Kidney tubule cell (primary cell): Measurements from ENCODE around the gene FGF14.
"Not testable (repeated sequence)": the region's sequence is repeated elsewhere in the genome, so short reads cannot be mapped to it uniquely, and the experiment has no call there.

ENCODE experiments used
- DNase-seq: peaks from one replicate; pipeline ENCODE4 v3.0.0-alpha.2; 2018; ENCODE audit warnings: low spot score

FGF14 gene

DNA sequence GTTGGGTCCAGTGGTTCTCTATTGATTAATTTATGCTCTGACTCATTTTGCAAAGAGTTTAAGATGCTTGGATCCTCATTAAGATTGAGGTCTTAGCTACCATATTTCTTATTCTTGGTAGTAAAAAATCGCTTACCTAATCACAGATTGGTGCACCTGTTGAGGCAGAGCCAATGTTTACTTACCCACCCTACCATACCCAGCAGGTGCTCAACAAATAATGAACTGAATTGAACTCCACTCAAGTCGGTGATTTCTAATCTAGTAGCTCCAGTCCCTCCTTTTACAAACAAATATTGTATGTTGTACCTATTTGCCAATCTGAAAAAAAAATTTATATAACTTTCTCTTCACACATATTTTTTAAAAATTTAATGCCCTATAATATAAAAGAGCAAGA is 361.0 kb downstream of the FGF14 start:
- no peak for DNase-seq

DNA sequence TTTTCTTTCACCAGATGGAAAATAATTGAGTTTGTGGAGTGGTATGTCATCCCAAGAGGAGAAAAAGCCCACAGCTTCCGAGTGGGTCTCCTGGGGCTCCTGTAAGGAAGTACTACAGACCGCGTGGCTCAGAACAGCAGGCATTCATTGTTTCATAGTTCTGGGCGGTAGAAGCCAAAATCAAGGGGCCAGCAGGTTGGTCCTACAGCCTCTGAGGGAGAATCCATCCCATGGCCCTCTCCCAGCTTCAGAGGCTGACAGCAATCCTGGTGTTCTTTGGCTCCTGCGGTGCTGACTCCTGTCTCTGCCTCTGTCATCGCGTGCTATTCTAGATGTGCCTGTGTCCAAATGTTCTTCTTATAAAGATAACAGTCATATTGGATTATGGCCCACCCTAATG is 362.6 kb downstream of the FGF14 start:
- no peak for DNase-seq

DNA sequence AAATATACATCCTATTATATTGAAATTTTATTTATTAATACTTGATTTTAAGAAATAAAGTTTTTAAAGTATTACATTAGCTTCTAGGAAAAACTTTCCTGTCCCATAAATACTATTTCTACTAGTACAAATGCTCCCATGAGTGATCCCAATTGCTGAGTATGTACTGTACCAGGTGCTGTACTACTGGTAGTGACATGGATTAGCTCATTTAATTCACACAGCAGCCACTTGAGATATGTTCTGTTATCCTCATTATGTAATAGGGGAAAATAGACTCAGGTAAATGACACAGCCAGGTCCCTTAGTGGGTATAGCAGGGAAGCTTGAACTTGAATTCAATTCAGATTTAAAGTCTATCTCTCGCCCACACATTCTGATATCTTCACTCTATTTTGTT is 363.1 kb downstream of the FGF14 start:
- no peak for DNase-seq

DNA sequence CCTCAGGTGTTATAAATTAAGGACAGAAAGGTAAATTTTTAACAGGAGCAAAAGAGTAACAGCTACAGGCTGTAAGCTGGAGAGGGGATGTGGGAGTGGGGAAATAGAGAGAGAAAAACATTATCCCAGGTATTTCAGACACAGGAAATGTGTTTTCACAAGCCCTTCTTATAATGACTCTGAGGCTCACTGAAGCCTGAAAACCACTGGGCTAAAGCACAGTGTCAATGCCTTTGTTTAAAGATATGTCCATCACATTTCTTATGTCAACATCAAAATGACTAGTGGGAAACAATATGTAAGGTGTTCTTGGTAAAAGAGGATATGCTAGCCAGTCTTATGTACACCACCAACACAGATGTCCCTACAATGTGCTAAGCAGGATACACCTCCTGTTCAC is 365.9 kb downstream of the FGF14 start:
- peak; percentile 77 for DNase-seq

DNA sequence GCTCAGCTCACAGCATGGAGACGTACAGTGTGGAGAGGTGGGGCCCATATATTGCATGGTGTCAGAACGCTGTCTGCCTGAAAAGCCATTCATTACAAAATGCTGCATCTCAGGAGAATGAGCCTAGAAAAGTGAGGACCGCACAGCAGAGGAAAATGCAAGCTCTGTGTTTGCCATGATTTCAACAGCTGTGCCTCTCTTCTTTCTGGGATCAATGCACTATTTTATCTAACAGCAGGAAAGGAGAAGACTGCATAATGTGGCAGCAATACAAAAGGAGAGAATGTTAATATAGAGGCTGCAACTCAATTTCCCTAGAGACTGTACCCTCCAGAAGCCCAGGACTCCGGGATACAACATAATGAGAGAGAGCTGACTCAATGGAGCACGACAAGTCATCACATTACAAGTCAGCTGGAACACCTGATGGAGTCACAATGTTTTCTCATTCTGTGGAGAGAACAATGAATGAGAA is 368.0 kb downstream of the FGF14 start:
- peak; percentile 59 for DNase-seq

DNA sequence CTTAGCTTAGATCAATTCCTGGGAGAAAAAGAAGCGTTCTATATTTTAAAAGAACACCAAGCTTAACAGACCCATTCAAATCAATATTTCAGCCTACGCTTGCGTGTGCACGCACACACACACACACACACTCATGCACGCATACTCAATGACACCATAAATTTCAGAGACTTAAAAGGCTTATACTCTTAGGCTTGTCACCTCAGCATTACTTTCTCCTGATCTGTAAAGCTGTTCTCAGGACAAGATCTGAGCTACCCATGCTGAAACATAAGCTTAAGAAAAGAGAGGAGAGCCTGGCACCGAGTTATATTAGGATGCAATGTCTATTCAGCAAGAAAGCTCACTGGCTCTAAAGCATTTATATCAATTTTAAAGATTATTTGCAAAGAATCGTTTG is 368.5 kb downstream of the FGF14 start:
- no peak for DNase-seq

DNA sequence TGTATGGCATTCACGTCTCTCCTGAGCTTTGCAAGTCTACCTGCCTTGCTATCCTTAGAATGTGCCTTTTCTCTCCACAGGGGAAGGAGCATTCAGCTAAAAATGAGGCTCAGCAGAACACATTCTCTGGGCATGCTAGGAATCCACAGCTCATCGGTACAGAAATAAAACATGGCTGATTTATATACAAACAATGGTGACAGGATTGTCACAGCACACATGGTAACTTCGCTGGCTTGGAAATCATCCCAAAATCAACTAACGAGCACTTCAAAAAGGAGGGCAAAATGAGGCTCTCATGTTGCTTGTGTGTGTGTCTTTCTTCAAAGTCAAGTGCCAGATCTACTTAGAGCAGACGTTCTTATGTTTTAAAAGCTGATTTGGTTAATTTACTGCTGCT is 373.0 kb downstream of the FGF14 start:
- no peak for DNase-seq

DNA sequence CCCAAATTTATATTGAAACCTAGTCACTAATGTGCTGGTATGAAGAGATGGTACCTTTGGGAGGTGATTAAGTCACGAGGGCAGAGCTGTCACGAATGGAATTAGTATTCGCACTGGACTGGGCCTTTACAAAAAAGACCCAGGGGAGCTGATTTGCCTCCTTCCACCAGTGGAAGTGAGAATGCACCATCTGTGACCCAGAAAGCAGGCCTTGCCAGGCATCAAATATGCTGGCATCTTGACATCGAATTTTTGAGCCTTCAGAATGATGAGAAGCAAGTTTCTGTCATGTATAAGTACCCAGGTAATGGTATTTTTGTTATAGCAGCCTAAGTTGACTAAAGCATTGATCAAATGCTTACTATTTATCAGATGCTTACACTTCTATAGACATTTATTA is 373.6 kb downstream of the FGF14 start:
- no peak for DNase-seq

DNA sequence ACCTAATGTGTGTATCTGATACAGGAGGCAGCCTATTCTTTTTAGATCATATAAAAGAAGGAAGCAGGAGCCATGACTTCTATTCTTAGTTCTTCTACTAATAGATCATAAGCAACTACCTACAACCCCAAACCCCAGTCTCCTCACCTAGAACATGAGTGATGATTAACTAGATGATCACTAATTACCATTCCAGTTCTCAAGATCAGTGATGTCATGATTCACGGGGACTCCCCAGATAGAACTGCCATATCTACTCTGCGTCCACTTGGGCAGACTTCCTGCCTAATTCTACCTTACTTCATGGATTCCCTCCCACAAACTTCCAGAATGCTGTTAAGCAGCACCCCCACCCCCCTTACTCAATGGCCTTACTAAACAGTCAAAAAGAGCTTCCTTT is 380.1 kb downstream of the FGF14 start:
- peak; percentile 76 for DNase-seq

DNA sequence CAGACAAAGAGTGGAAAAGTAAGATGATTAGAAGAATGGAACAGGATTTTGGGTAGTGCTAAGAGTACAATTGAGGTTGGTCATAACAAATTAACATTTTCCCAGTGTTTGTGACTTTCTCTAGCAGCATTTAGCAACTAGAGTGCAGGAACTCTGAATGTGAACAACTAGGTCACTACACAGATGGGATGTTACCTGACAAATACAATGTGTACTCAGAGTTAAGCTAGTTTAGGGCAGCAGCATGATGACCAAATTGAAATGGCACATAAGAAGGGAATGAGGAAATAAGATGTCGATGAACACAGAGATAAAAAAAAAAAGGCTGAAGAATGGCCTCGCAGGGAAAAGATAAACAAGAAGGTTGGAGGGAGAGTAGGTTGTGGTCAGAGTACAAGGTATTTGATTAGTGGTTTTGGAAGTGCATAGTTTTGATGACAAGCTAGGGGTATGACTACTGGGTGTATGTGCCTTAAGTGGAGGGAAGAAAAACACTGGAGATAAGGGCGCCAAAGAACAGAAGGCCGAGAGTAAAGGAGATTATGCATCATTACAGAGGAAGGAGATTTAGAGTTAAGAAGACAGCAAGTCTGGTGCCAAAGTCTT is 381.1 kb downstream of the FGF14 start:
- DNase-seq, result peak; percentile 95

DNA sequence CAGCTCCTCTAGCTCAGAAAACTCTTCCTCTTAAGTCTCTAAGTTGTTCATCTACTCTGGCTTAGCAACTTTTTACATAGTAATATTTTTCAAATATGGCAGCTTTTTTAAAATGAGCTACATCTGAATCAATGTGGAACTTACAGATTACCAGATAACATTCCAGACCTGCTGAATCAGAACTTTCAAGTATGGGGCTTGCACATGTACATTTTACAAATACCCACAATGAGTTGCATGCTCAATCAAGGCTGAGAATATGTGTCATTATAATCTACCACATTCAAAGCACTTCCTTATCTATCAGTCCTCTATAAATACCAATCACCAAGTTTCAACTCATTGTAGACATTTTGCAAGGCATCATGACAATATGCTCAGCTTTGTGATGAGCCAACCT is 383.1 kb downstream of the FGF14 start:
- DNase-seq, result peak; percentile 58

DNA sequence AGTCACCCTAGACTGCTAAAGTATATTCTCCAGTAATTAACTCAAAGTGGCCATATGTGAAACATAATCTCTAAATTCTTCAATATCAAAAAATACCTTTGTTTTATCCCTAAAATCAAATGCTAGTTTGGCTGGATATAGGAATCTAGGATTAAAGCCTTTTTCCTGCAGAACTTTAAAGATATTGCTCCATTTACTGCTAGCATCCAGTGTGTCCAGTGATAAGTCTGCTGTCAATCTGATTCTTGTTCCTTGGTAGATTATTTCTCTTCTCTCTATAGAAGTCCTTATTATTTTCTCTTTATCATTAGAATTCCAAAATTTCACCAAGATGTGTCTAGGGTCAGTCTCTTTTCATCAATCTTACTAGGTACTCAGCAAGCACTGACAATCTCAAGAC is 384.6 kb downstream of the FGF14 start:
- no peak for DNase-seq

DNA sequence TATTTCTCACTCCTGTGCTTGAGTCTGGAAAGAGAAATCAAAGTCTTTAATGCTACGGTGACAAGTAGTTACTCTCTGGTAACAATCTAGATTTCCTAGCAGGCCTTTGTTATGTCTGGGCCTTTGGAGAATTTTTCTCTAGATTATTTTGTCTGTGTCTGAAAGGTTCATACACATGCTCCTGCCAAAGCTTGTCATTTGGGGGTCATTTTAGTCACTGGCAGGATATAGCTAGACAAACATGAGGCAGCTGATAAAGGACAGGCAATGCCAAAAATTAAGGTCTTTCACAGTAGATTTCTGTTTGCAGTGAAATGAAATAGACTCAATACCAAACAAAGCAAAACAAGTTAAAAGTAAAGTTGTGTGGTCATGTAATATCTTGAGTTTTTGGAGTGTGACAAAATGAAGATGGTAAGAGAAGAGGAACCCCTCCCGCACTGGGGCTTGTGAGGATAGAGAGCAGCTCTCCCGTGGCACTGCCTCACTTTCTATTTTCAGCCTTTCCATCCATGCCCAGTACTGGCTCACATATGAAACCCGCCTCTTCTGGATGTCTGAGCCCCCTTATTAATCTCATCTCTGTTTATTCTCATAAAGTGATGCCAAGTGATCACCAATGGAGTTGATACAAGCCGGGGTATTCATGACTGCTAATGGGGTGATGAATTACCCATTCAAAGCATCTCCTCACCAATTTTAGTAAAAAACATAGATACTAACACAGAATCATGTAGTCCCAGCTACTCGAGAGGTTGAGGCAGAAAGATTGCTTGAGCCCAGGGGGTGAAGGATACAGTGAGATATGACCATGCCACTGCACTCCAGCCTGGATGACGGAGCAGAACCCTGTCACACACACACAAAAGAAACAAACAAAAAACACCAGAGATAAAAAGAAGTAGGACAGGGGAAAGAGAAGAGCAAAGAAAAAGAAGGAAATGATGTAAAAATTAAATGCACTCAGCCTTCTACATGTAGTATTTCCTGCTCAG is 389.3 kb downstream of the FGF14 start:
- no peak for DNase-seq

DNA sequence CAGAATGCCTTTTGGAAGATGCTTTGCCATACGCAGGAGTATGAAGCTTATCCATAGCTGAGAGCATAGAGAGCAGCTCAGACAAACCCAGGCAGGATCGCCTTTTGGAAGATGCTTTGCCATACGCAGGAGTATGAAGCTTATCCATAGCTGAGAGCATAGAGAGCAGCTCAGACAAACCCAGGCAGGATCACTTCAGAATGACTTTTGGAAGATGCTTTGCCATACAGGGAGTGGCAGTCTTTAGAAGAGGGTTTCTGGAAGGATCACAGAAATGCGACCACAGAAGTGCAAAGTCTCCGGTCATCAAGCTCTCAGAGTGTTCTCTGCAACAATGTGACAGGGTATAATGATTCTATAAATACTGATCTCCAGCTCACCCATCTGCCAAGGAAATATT is 390.4 kb downstream of the FGF14 start:
- not testable (repeated sequence) for DNase-seq

DNA sequence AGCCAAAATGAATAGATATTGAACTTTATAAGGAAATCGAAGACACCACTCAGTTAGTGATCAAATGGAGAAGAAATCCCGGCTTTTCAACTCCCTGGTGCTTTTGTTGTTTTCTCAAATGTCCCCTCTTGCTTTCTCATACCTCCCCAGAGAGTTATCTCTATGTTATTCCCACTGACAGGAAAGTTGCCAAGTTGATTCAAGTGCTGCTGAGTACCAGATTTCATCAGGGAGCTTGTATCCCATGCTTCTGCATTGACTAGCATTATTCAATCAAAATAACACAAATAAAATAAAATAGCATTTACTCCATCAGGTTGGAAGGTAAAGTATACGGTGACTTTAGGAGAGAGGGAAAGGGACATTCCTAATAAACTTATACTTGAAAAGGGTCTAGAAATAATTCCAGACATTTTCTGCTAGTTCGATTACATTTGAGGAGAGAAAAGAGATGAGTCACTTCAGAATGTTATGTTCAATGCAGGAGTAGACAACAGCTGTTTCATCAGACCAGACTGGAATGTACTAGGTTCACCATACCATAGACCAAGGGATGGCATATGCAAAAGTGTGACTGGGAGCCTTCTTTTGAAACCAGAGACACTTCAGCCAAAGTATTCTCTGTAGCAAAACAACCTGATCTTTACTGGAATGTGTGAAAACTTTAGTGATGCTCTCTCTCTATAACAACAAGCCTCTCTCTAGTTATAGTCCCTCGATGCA is 397.8 kb downstream of the FGF14 start:
- no peak for DNase-seq

DNA sequence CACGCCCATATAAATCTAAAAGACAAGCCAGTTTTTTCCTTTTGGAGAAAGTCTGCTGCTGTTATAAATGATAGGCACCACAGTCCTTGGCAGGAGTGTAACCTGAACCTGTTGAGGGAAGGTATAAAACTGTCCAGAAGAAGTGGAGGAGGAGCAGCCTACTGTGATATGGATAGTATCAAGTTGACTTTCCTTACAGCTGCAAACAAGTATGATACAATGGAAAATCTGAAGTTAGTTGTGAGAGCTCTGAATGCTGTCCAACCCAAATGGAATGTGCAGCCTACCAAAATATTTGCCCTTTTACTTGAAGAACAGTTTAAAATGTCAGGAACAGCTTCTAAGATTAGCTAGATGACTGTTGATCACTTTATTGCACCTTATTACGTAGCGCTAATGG is 399.6 kb downstream of the FGF14 start:
- no peak for DNase-seq

DNA sequence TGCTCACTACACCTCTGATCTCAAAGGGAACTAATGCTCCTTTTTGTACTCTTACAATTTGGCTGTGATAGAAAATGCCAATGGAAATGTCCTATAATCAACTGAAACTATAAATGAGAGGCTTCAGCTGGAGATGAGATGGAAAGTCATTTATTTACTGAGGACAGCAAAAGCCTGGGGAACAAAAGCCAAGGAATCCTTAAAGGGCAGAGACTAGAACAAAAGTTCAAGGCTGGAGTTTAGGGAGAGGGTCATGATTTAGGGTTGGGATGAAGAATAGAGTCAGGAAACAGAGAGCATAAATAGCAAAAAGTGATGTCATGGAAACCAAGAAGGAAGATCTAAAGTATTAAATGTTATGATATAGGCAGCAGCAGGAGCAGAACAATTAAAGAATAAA is 401.1 kb downstream of the FGF14 start:
- no peak for DNase-seq

DNA sequence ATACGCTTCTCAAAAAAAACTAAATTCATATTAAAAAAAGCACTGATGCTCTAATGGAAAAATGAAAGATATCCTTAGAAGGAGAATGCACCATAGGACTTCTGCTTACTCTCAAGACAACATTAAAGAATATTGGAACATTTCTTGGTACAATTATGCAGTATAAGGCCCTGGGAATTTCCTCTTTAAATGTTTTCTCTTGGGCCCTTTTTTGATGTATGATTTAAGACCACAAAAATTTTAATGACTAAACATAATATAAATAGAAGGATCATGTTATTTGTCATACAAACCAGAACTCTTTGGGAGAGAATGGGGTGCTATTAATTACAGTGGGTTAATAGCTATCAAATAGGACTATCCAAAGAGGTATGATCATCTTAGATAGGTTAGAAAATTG is 403.7 kb downstream of the FGF14 start:
- no peak for DNase-seq

DNA sequence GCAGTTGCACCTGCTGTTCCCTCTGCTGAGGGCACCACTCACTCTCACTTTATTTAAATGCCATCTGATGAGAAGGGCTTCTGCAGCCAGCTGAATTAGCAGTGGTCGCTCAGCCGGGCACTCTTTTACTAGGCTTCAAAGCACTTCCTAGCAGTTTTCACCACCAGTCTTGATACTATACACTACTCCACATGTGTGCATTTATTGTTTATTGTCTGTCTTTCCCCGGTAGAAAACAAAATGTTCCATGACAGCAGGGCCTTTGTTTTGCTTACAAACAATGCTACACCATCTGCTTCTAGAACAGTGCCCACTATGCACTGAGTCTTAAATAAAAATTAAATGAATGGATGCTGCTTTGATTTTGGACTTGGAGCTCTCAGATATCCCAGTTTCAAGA is 404.9 kb downstream of the FGF14 start:
- DNase-seq, result no peak

DNA sequence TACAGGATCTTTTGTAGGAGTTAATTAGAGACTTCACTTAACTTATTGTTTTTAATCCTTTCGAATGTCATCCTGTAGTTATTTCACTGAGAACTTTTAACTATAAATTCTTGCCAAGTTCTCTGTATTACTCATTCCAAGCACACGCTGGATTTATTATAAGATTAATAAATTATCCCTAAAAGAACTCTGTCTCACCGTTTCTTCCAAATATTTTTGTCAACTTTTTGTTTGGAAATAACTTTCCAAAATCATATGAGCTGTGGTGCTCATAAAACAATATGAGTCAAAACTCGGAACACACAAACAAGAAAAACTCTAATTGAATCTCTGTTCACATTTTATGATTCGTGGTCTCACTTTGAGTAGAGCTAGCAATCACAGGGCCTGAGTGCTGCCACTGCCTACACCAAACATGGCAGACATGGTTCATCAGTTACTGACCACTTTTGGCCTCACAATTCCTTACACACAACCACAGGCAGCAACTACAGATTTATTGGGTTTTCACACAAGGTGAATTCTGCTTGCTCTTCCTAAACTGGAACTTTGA is 412.0 kb downstream of the FGF14 start:
- DNase-seq, result peak; percentile 26

DNA sequence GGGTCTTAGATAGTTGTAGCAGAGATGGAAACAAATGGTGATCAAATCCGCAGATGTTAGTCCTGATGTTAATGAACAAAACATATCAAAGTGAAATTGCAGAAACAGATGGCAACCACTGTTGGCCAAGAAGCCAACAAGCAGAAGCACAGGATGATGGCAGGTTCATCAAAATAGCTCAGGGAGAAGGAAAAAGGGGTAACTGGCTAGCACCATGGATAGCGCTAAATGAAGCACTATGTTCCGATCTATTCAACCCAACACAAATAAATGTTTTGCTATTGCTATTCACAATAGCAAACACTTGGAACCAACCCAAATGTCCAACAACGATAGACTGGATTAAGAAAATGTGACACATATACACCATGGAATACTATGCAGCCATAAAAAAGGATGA is 413.7 kb downstream of the FGF14 start:
- no peak for DNase-seq

DNA sequence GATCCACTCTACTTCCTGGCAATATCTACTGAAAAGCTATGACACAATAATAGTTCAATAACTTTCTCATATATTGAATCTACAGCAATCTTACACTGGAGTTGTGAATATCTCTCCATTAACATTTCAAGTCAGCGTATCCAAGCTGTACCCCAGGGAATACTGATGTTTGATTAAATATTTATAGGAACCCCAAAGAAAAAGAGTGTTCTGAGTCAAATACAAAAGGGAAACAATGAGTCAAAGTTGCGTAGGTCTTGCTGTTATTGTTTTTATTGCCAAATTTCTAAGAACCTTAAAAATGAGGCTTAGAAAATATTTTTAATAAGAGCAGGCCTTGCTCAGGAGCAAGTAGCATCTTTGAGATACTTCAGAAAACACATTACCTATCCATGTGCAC is 415.5 kb downstream of the FGF14 start:
- no peak for DNase-seq
